Upper lobe of left lung (tissue), 6 donors: Measurements from ENCODE around the gene TMPRSS13. TPM values are rescaled to one million over a fixed set of nuclear protein-coding genes. Genes with fewer than 3 reads are reported as not detected.
A peak's percentile ranks its signal among the peaks of the same experiment; 100 is the strongest.

ENCODE experiments used
- ATAC-seq, 2 donors: fragments of 200-7000 bp; cut with Tn5 transposase; one replicate each; pipeline ENCODE4 v1.9.1; 2022; ENCODE audit warnings: mild to moderate bottlenecking in 2 of 2, moderate library complexity in 2 of 2; ENCODE audit not compliant: low FRiP score in 2 of 2
- DNase-seq, 2 donors: peaks; one replicate each; pipeline ENCODE4 v3.0.0-alpha.2; 2019 to 2020
- H3K27ac ChIP-seq, 4 donors: fragments of 200-600 bp; sonication (generic); one replicate each; pipeline ENCODE4 v1.5.1; 2016 to 2019
- H3K27me3 ChIP-seq, 4 donors: fragments of 200-600 bp; sonication (generic); one replicate each; pipeline ENCODE4 v1.5.1; 2017 to 2019
- H3K36me3 ChIP-seq, 4 donors: fragments of 200-600 bp; sonication (generic); one replicate each; pipeline ENCODE4 v1.5.1; 2016 to 2019
- H3K4me1 ChIP-seq, 4 donors: fragments of 200-600 bp; sonication (generic); one replicate each; pipeline ENCODE4 v1.5.1; 2018 to 2019
- H3K4me3 ChIP-seq, 4 donors: fragments of 200-600 bp; sonication (generic); one replicate each; pipeline ENCODE4 v1.5.1; 2017 to 2019; ENCODE audit warnings: mild to moderate bottlenecking in 2 of 4, moderate library complexity in 1 of 4
- H3K9me3 ChIP-seq, 4 donors: fragments of 200-600 bp; sonication (generic); one replicate each; pipeline ENCODE4 v1.5.1; 2018 to 2019
- EP300 ChIP-seq, 4 donors: sonication (generic); formaldehyde crosslinking; IDR thresholded peaks; one replicate each; pipeline ENCODE4 v1.5.1; 2017; ENCODE audit warnings: antibody characterized with exemption in 4 of 4, control low read depth in 2 of 4
- POLR2A ChIP-seq, 4 donors: fragments of 450-650 bp; IDR thresholded peaks; one replicate each; pipeline ENCODE4 v1.5.1; 2016 to 2017; ENCODE audit warnings: antibody characterized with exemption in 4 of 4, mild to moderate bottlenecking in 2 of 4
- POLR2AphosphoS5 ChIP-seq, 2 donors: sonication (generic); formaldehyde crosslinking; IDR thresholded peaks; one replicate each; pipeline ENCODE4 v1.5.1; 2017; ENCODE audit warnings: antibody characterized with exemption in 2 of 2
- WGBS, 2 donors: methylation state at CpG; one replicate each; pipeline ENCODE4 v1.1.5; 2017 to 2018; 5-methylcytosine and 5-hydroxymethylcytosine counted together
- total RNA-seq, 6 donors: library from RNA; depleted of rRNA in 4 of 6; stranded (reverse); fragments of >200 nt in 4 of 6; gene quantifications; one replicate each; pipeline versions ENCODE4 v1.1.0 to v1.2.1, GENCODE V29; 2016 to 2021
- TF ChIP-seq, protein P1 (sequence below), 6 experiments: fragments of 450-650 bp in 4 of 6; fragments of 200-600 bp in 2 of 6; sonication (generic) in 2 of 6; IDR thresholded peaks; one replicate each; pipeline ENCODE4 v1.5.1; 2016 to 2019; ENCODE audit warnings: antibody characterized with exemption in 6 of 6
- donor health status: DM: no; HTN: no; CAD: no; lungs with moderate emphysema.
- donor health status: DM: no; HTN: yes; CAD: no; lungs with severe emphysema.

Gene TMPRSS13
- total RNA-seq, 6 donors from 2014 or later: 4.6 to 26.2 (median 6.1) TPM

DNA sequence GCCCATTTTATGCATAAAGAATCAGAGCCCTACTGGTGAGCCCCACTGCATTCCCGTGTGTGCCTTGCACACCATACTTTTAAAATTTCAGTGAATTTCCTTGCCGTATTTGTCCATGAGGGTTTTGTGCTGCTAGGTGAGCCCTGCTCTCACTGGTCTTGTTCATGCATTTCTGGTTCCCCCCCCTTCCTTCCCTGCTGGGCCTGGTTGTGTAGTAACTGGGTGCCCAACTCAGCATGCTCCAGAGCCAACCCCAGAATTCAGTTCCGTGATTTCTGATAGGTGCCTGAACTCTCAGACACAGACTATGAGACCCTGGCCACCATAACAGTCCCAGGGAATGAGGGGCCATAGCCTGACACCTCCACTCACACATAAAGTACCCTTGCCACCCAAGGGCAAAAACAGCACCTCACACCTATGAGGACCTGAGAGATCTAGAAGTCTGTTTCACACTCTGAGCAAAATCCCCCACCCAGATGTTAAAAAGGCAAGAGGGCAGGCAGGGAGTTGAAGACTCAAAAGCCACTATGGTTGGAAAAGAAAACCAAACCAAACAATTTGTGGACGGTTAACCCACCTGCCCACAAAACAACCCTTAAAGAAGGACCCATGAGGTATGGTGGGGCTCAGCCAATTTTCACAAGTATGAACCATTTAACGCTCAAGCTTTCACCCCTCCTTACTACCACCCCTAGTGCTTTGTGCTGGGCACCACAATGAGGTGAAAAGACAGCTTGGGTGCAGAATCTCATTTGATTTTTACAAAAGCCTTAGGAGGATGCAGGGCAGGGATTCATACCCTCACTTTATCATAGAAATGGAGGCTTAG lies 40.2 kb upstream of the TMPRSS13 start:
- no peaks in the 10 kb centered on the region for H3K36me3 ChIP-seq
- no peak for ATAC-seq
- TF ChIP-seq, protein P1, sequence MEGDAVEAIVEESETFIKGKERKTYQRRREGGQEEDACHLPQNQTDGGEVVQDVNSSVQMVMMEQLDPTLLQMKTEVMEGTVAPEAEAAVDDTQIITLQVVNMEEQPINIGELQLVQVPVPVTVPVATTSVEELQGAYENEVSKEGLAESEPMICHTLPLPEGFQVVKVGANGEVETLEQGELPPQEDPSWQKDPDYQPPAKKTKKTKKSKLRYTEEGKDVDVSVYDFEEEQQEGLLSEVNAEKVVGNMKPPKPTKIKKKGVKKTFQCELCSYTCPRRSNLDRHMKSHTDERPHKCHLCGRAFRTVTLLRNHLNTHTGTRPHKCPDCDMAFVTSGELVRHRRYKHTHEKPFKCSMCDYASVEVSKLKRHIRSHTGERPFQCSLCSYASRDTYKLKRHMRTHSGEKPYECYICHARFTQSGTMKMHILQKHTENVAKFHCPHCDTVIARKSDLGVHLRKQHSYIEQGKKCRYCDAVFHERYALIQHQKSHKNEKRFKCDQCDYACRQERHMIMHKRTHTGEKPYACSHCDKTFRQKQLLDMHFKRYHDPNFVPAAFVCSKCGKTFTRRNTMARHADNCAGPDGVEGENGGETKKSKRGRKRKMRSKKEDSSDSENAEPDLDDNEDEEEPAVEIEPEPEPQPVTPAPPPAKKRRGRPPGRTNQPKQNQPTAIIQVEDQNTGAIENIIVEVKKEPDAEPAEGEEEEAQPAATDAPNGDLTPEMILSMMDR (IDR thresholded peaks at IDR 0.05): no peak
- TF ChIP-seq POLR2A (IDR thresholded peaks at IDR 0.05) (no peak), POLR2AphosphoS5 (IDR thresholded peaks at IDR 0.05) (no peak), EP300 (IDR thresholded peaks at IDR 0.05) (no peak)
- H3K4me3 ChIP-seq: no peak overlapping the region
- peaks cover 26 to 44% (median 29%) of the 10 kb centered on the region in 4 donors for H3K4me1 ChIP-seq
- no peak for DNase-seq
- no peaks in the 10 kb centered on the region for H3K9me3 ChIP-seq
- H3K27me3 ChIP-seq: no peaks in the 10 kb centered on the region
- H3K27ac ChIP-seq: no peak overlapping the region
- 95 to 96% methylated on average over 5 of the region's 5 CpGs for WGBS, 2 donors

DNA sequence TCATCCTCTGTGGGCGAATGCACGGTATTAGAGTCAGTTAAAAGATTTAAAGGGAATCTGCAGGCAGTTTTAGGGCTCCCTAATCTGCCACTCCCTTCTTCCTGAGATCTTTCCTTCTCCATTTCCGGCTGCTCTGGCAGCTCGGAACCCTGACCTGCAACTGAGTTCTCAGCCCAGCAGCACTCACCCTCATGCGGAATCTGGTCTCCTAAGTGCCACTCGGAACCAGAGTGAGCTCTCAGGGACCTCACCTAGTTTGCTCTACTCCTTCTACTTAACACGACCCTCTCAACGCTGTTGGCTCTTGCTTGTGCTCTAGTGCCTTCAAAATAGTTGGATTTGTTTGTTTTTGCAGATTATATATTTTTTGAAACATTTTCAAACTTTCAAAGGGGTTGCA lies 37.7 kb upstream of the TMPRSS13 start:
- no peak for TF ChIP-seq EP300 (IDR thresholded peaks at IDR 0.05)
- TF ChIP-seq POLR2AphosphoS5 (IDR thresholded peaks at IDR 0.05): no peak
- TF ChIP-seq POLR2A (IDR thresholded peaks at IDR 0.05): no peak
- TF ChIP-seq, protein P1 (IDR thresholded peaks at IDR 0.05): no peak
- Histone ChIP-seq H3K4me3 (no peak overlapping the region), H3K36me3 (no peaks in the 10 kb centered on the region), H3K9me3 (no peaks in the 10 kb centered on the region), H3K4me1 (peaks cover 6 to 20% (median 9%) of the 10 kb centered on the region in 4 donors), H3K27ac (no peak overlapping the region), H3K27me3 (no peaks in the 10 kb centered on the region)
- ATAC-seq: peak; percentile 38 to 82
- 59 to 81% methylated on average over 8 of the region's 8 CpGs for WGBS, 2 donors
- peak in 1 of 2 donors; percentile 40 for DNase-seq

- 91 to 94% methylated on average over 3 of the region's 3 CpGs for WGBS, 2 donors
- Histone ChIP-seq H3K27me3 (no peaks in the 10 kb centered on the region), H3K4me1 (peaks cover 0 to 5% (median 0%) of the 10 kb centered on the region in 4 donors), H3K36me3 (no peaks in the 10 kb centered on the region), H3K9me3 (no peaks in the 10 kb centered on the region), H3K4me3 (no peak overlapping the region), H3K27ac (no peak overlapping the region)
- DNase-seq (no peak), ATAC-seq (no peak)
- TF ChIP-seq POLR2A (IDR thresholded peaks at IDR 0.05) (no peak), EP300 (IDR thresholded peaks at IDR 0.05) (no peak), POLR2AphosphoS5 (IDR thresholded peaks at IDR 0.05) (no peak)
- TF ChIP-seq, protein P1 (IDR thresholded peaks at IDR 0.05): no peak
Measured at GRCh38 chr11:117962826-117963225, 33.6 kb upstream of the TMPRSS13 start.

DNA sequence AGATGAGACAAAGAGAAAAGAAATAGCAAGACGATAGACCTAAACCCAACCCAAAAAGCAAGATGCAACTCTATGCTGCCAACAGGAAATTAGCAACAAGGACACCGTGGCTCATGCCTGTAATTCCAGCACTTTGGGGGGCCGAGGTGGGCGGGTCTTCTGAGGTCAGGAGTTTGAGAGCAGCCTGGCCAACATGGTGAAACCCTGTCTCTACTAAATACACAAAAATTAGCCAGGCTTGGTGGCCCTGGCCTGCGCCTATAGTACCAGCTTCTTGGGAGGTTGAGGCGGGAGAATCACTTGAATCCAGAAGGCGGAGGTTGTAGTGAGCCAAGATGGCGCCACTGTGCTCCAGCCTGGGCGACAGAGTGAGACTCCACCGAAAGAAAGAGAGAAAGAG lies 32.7 kb upstream of the TMPRSS13 start:
- Histone ChIP-seq H3K4me1 (peaks cover 0 to 4% (median 0%) of the 10 kb centered on the region in 4 donors), H3K27ac (no peak overlapping the region), H3K27me3 (no peaks in the 10 kb centered on the region), H3K9me3 (no peaks in the 10 kb centered on the region), H3K36me3 (no peaks in the 10 kb centered on the region), H3K4me3 (no peak overlapping the region)
- ATAC-seq (no peak), DNase-seq (no peak)
- 87 to 90% methylated on average over 10 of the region's 10 CpGs for WGBS, 2 donors
- TF ChIP-seq, protein P1 (IDR thresholded peaks at IDR 0.05): no peak
- no peak for TF ChIP-seq EP300 (IDR thresholded peaks at IDR 0.05)
- TF ChIP-seq POLR2AphosphoS5 (IDR thresholded peaks at IDR 0.05): no peak
- no peak for TF ChIP-seq POLR2A (IDR thresholded peaks at IDR 0.05)
